Activated CD8-positive, alpha-beta memory T cell treated with anti-CD3 and anti-CD28 coated beads, Interleukin-2, amount 50 U/mL, for 4 hours (primary cell): Measurements from ENCODE around the gene SH3RF3.

Source experiments
- DNase-seq: peaks from one replicate; pipeline ENCODE4 v3.0.0-alpha.2; 2020

SH3RF3 gene

DNA sequence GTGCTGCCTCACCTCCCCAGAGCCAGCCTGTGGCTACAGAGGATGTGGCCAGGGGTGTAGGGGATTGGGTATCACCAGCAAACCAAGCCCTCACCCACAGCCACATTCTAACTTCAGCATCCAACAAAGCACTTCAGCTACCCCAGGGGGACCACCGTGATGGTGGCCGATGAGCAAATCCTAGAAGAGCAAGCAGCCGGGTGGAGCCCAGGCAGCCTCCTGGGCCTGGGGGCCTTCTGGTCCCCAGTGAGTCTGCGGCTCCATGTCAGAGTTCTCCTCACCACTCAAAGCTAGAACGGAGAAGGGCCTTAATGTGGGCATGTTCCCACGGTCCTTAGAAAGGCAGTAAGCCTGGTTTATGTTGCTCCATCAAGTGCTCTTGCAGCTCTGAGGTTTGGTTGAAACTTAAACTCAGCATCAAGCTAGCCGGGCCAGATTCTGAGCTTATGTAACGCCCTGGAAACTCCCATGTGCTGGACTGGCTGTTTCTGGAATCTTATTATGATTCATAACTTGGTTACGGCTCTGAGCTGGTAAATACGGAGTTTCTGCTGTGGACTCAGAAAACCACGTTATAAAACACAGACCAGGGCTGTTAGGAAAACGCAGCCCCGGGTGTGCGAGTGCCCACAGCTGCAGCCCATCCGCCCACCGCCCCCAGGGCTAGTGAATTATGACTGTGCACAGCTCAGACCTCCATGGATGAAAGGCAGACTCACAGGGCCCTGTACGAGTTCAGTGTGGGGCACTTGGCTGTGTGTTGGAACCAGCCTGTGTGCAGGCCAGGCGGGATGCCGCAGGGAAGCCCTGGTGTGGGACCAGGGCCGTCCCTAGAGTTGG is 385.0 kb downstream of the SH3RF3 start:
- no peak for DNase-seq

DNA sequence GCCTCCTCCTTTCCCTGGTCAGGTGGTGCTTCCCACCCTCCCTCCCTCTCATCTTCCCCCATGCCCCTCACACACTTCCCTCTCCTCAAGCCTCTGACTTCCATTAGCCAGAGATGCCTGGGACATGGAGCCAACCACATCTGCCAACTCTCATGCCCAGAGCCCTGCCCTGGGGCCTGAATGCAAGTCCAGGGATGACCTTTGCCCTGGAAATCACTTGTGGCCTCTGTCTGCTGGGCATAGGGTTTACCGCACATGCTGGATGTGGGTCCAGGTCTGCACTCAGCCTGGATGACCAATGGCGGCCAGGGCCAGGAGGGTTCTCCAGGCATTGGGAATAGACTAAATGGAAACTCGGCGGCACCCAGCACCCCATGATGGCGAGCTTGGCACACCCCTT is 385.9 kb downstream of the SH3RF3 start:
- no peak for DNase-seq

DNA sequence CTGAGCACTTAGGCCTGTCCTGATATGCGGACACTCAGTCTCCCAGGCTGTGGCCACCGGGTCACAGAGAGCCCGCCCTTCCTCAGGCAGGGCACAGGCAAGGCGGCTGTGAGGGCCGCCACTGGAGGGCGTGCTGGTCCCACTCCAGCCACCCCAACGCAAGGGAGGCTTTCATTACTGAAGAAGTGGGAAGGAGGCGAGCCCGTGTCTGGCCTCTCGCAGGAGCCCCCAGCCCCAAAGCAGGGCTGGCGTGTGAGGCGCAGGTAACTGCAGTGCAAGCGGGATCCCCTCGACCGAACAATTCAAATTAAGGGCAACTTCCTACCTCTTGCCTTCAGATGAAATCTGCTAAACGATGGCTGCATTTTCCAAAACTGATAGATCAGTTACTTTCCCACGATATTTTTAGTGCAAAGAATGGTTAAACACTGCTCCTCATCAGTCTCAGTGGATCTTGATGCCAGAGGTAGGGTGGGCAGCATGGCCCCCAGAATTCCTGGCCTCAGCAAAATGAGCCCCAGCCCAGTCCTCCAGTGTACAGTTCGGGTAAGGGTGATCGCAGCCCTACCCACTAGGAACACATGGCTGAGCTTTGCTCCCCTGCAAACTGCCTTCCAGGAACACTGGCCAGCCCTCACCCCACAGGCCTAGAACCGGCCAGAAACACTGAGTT is 387.6 kb downstream of the SH3RF3 start:
- DNase-seq, result no peak

DNA sequence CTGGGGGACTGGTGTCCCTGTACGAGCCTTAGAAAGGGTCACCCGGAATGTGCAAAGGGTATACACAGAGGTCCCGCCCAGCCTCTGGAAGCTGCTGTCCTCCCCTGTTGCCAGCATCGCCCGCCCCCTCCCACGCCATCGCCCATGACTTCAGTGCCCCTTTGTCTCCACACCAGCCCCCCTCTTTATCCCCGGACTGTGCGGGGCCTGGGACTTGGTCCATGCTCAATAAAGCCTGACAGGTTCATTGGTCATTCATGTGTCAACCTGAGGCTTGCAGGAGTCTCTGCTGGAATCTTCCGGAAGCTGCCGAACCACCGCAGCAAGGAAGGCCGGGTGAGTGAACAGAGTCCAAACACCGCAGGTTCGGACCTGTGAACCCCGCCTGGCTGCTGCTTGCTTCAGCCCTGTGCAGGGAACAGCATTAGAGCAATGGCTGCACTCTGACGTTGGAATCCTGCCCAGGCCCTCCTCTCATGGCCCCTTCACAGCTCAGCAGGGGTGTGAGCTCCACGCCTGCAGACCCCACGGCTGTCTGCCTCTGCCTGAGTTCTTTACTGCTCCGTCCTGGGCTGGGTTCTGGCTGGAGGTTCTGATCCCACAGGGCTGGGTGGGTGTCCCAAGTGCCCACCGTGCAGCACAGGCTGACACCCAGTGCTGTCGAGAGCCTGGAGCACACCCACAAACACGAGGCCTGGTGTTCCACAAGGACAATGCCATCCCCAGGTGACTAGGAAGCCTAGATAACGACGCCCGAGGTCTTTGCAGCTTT is 388.3 kb downstream of the SH3RF3 start:
- no peak for DNase-seq

DNA sequence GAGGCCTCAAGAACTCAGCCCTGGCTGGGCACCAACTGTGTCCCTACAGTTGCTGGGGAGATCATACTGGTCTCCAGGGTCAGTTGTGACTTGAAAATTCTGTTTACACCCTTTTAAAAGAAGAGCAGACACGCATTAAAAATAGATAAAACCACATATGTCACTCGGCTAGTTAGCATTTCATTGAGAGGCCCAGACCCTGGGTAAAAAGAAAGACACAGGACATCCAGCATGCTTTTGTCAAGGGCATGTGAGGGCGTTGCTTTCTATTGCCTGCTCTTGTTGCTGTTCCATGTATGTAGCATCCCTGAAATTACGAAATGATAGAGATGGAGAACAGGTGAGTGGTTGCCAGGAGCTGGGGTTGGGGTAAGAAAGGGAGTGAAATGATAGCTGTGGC is 390.5 kb downstream of the SH3RF3 start:
- DNase-seq, result no peak

DNA sequence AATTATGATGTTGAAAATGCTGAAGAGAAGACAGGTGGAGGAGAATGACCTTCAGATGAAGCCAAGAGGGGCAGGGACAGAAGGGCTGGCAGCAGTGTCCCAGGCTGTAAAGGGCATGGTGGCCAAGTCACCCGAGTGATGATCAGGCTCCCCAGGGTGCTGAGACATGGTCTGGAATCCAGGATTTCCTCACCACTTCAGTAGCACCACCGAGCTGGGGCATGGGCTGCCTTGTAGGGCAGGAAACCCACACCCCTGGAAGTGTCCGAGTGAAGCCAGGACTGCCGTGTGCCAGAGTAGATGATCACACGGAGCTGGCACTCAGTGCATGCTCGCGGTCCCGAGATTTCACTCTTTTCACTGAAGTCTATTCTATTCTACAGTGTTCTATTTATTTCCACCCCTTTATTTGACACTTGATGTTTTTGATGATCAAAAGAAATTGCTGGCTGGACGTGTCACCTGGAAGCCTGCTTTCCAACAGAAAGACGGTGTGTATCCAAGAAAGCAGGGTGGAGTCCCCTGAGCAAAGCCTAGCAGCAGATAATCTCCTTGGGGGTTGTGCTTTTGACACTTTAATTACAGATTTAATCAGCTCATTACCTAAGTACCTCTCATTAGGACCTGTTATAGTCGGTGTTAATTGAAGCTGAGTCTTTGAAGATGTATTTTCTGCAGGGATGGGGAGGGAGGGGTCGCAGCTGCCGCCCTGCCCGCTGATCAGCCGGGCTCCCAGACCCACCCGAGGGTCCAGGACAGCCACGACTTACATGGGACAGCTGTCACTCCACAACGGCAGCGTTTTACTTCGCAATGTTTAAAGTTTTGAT is 392.4 kb downstream of the SH3RF3 start:
- no peak for DNase-seq

DNA sequence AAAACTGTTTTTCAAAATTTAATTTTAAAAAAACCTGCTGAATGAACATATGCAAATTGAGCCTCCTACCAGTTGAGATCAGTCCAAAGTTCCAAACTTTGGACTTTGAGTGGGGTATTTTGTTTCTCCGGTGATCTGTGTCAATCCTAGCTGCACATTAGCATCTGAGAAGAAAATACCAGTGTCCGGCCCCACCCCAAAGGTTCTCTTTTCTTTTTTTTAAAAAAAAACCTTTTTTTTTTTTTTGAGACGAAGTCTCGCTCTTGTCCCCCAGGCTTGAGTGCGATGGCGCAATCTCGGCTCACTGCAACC is 393.0 kb downstream of the SH3RF3 start:
- DNase-seq, result no peak

DNA sequence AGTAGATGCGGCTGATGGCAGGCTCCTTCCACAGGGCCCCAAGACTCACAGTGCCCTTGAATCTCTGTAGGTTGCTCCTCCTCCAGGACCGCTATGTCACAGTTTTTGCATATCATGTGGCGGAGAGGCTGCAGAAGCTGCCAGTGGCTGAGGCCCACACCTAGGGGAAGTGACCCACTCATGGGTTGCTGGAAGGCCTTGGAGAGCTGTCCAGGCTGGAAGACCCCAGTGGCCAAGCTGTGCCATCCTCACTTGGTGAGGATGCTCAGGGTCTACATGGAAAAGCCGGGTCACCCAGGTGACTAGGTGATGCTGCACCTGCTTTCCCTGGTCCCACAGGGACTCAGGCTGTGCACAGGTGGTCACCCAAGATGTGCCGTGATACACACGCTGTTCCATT is 394.1 kb downstream of the SH3RF3 start:
- no peak for DNase-seq

DNA sequence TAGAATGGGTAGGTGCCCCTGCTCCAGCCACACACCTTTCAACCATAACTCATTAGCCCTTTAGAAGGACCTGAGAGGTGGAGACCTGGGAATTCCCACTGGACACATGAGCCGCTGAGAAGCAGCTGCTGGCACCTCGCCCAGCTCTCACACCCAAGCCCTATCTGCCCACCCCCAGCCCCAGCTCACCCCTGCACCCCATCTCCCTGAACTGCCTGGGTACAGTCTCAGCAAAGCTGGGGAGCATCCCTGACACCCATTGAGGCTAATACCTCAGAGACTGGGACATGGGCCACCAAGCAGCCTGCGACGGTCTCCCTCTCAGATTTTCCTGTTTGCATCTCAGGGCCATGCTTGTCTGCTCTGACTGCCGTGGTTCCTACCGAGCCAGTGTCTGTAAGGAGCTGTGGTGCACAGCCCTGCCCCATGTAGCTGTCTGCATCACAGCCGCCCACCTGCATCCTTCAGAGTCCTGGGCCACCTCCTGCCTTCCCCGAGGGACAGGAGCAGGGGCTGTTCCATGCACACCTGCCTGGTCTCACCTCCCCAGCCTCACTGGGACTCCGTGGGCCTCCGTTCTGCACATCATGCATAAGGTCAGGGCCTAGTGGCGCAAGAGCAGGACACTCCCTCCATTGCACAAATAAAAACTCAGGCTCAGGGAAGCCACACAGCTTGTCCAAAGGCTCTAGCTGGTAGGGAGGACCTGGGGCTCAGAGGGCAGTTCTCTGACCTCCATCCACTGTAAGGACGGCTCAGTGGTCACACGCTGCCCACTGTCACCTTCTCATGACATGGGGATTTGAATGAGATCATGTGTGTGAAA is 394.7 kb downstream of the SH3RF3 start:
- no peak for DNase-seq

DNA sequence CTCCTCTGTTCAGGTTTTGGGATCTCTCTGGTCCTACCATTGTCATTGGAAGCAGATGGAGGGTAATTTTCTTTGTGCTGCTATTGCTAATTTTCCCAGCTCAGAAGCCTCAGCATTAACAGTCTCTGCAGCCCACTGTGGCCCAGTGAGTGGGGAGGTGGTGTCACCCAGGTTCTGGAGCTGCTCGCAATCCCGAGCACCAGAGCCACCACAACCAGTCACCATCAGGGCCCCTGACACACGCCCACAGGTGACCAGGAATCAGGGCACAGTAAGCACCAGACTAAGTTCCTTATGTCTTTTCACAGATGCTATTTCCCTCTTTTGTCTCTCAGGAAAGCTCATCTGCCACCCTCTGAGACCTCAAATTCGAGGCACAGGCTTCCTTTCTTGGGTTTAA is 396.8 kb downstream of the SH3RF3 start:
- no peak for DNase-seq

DNA sequence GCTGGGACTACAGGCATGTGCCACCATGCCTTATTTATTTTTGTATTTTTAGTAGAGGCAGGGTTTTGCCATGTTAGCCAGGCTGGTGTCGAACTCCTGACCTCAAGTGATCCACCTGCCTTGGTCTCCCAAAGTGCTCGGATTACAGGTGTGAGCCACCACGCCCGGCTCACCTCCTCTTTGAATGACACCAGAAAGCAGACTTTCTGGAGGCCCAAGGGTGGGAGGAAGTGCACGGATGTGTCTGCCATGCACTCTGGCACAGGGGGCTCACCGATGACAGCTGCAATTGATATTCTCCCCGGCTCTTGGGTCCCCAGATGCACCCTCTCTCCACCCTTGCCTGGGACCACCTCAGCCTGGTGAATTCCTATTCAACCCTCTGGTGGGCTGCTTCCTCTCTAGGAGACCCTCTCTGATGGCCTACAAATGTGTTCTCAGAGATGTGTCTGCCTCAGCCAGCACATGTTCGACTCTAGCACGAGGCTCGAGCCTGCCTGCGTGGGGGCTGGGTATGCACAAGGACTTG is 397.5 kb downstream of the SH3RF3 start:
- DNase-seq, result no peak

DNA sequence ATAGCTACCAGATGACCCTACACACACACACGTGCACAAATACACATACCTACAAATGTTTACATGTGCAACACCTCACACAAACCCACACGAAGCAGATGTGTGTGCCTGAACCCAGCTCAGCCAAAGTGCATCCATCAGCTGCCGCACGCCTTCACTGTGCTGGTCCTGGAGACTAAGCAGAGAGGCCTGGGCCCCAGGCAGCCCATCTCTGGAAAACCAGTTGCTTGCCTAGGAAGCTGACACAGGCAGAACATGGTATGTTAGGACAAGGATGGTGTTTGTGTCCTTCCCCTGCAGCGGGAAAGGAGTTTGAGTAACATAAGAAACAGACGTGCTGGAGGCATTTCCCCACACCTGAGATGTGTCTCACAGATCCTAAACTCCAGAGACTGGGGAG is 398.1 kb downstream of the SH3RF3 start:
- no peak for DNase-seq

DNA sequence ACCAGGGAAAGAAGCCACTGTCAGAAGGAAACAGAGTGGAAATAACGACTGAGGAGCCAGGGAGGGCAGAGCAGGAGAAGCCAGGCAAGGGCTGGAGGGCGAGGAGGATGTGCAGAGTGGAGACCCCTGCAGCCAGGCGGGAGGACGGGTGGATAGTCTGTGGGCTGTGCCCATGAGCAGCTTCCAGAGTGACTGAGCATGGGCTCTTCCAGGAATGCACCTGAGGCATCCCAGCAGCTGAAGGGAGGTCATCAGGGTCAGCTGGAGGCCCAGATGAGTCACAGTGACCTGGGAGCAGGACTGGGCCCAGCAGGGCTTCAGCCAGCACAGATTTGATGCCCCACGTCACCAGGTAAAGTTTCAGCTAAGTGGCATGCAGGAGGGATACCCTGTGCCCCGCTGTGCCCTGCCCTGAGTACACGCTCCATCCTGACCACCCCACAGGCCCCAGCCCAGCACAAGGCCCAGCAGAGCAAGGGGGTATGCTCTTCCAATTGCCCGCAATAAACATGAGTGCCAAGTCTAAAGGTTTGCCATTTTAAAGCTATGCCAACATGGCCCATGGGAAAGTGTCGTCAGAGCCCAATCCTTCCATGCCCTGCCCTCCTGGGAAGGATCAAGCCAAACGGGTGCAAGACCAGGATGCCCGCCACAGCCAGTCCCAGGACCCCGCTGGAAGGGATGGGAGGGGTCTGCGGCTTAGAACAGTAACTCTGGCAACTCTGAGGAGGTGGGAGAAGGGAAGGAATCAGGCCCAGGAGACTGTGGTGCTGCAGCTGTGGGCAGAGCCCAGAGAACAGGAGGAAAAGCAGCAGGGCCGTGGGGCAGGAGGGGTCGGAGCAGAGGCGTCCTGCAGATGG is 399.1 kb downstream of the SH3RF3 start:
- DNase-seq, result no peak

DNA sequence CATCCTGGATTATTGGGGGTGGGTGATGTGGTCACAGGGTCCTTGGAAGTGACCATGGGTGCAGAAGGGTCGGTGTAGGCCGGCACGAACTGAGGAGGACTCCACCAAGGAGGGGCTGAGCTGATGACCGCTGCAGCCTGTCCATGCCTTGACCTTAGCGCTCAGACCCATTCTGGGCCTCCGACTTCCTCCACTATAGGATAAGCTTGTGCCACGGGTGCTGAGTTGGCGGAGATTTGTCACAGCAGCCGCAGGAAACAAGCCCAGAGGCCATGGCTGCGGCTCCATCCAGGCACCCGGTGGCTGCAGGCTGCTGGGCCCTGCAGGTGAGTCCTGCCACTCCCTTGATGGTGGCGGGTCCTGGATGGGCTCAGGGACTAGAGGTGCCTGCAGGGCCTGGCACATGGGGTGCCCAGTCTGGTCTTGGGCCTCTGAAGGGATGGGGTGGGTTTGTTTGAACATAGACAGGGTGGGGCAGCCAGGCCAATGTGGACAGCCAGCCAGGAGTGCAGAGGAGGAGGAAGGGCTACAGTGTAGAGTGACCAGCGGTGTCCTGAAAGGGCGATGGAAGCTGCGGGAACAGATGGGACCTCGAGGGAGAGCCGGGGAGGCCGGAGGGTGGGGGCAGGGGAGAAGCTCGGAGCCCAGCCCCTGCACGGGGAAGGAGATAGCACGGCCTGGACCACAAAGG is 400.0 kb downstream of the SH3RF3 start:
- no peak for DNase-seq

DNA sequence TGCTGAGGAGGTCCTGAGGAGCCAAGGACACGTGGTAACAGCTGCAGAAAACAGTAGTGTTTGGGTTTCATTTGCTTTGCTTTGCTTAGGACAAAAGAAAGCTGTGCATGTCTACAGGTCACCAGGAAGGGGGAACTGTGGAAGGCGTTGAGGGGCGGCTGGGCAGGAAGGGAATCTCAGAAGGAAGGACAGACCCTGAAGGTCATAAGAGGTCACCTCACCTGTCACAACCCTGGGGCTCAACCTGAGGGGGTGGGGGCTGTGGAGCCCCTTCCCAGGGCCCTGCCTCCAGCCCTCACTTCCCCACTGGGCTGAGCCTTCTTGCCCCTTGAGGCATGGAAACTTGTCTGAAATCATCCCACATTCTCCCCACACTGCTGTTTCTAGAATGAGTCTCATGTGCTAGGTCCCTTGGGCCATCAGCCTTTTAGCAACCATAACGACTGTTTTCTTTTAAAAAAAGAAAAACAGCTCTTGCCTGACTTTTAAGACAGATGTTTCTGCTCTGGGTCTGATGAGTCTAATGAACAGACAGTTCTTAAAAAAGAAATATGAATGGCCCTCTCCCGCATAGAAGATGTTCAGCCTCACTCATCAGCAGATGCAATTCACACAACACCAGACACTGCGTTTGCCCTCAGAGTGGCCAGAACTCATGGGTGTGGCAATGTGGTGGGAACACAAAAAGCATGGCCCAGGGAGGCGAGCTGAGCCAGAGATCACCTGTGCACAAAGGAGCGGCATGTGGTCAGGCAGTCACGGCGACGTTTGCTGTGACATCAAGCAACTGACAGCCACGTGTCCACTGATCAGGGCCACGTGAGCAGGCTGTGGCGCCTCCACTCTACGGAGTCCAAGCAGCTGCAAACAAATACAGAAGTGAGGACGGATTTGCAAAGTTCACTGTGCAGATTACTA is 400.8 kb downstream of the SH3RF3 start:
- no peak for DNase-seq

DNA sequence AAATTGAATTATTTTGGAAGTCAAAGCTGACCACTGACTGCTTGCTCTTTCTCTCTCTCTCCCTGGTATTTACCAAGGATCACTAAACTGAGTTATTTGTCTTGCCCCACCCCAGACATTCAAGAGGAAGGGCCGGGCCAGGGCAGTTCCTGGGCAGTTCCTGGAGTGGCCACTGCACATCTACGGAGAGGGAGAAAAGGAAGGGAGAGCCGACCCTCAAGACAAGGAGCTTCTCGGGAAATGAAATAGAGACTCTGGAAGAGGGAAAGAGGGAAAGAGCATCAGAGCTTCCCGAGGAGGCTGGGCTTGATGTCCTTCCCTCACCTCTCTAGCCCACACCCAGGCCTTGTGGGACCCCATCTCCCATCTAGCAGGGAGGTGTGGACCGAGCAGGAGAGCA is 401.7 kb downstream of the SH3RF3 start:
- DNase-seq, result no peak

DNA sequence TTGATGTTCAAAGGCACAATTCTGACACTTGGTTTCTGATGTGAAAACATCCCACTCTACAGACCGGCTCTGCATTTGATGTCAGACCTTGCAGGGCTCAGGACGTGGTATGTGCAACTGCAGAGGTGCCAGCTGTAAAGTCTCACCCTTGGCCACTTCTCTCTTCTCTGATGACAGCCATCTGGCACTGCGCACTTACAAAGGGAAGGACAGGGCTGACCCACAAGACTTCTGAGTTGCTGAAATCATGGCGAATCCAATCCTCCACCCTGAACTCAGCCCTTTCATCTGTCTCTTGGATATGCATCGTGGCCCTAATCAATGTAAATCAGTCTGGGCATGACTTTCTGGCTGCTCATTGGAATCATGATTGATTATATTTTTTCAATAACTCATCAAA is 402.2 kb downstream of the SH3RF3 start:
- no peak for DNase-seq

DNA sequence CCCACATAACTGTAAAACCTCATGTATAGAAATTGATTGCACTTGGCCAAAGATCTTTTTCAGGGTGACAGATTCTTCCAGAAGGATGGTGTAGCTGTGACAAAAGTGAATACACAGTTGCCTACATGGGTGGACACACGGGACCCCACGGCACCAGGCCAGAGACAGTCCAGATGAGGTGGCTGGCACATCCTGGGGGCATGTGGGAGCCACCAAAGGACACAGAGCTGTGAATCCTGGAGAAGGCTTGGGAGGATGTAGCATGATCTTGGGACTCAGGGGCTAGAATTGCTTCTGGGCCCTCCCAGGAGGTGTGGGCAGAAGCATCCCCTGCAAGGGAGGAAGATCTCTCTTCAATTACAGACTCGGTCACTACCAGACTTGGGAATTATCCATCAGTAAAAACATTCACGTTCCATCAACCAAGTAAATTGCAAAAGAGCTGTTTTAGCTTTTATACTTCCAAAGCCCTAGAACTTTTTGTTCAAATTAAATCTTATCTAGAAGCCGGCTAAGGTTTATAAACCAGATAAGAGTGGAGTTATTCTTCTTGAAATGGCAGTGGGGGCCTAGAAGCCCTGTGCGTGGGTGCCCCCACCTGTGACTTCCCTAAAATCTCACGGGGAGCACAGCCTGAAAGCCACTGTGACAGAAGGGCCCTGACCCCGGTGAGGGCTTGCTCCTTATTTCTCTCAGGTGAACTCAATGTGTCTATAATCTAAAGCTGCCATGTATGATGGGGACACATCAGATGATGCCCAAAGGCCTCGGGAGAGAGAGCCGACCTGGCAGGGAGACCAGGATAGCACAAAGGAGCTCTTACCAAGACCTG is 403.1 kb downstream of the SH3RF3 start:
- DNase-seq, result no peak
